IMR-90 (cell line): ENCODE data around the gene AOPEP. TPM values are rescaled to one million over a fixed set of nuclear protein-coding genes. Genes with fewer than 3 reads are reported as not detected.

ENCODE experiments used
- BHLHE40 ChIP-seq: fragments of 150-350 bp; IDR thresholded peaks from 2 replicates; pipeline ENCODE4 v1.6.1; 2016; ENCODE audit warnings: mild to moderate bottlenecking, low read depth, low read length
- CEBPB ChIP-seq: IDR thresholded peaks from 2 replicates; pipeline ENCODE4 v1.6.1; 2012; ENCODE audit warnings: low read depth, low read length, improper control_type of control experiment
- POLR2A ChIP-seq: IDR thresholded peaks from 2 replicates; pipeline ENCODE4 v1.6.1; 2012; ENCODE audit warnings: mild to moderate bottlenecking, low read depth, low read length
- RAD21 ChIP-seq: IDR thresholded peaks from 2 replicates; pipeline ENCODE4 v1.6.1; 2012; ENCODE audit warnings: low read length, improper control_type of control experiment
- SMC3 ChIP-seq: fragments of 150-350 bp; IDR thresholded peaks from 2 replicates; pipeline ENCODE4 v1.6.1; 2016; ENCODE audit warnings: low read depth, mild to moderate bottlenecking, antibody characterized with exemption, low read length, moderate library complexity
- USF2 ChIP-seq: fragments of 150-350 bp; IDR thresholded peaks from 2 replicates; pipeline ENCODE4 v1.6.1; 2017; ENCODE audit warnings: mild to moderate bottlenecking, antibody characterized with exemption, low read length, low read depth
- polyA plus RNA-seq, 3 experiments: library from polyadenylated mRNA; depleted of rRNA; stranded (reverse); fragments of >200 nt; gene quantifications; 2 replicates each; pipeline ENCODE4 v1.2.3, GENCODE V29; 2012; ENCODE audit warnings: low replicate concordance in 1 of 3
- total RNA-seq: library from RNA; depleted of rRNA; stranded (reverse); fragments of >200 nt; gene quantifications from 2 replicates; pipeline ENCODE4 v1.2.3, GENCODE V29; 2012

AOPEP gene
- total and polyA plus RNA-seq, 2 of the 4 experiments (the other 2 are of a cell fraction) = 34.9 to 38.7 TPM

DNA sequence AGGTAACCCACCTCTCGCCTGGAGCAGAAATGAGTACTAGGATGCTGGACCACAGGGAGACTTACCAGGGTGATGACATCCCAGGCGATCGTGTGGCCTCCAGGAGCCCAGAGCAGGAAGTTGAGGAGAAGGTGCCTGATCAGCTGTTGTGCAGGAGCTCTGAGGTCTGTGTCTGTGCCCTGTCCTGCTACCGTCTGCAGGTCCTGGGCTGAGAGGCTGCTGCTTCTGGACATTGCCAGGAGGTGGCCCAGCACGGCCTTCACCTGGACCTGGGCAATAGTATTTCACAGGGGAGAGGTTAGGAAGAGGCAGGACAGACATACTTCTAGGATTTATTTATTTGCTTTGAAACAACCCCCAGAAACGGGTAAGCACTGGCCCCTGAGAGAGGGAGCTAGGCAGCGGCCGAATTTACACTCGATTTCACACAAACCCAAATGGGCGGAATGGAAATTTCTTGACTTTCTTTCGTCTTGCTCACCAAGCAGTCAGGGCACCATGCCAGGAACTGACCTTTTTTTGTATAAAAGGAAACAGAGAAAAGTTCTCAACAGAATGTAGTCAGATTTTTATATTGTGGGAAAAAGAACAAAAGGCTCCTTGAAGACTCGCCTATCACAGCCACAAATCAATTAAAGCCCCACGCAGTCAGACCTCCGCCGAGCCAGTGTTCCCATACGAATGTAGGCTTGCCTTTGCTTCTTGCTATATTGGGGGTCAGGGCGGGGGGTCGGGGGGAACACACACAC, 380.7 kb downstream of the AOPEP start (continued):
- TF ChIP-seq USF2 = no peak
- TF ChIP-seq RAD21 = no peak
- TF ChIP-seq POLR2A = no peak
- TF ChIP-seq CEBPB = no peak
- no peak for TF ChIP-seq BHLHE40
- no peak for TF ChIP-seq SMC3
